Spleen (tissue), 11 donors: Measurements from ENCODE around the gene GOLGA6L1. TPM values are rescaled to one million over a fixed set of nuclear protein-coding genes. Genes with fewer than 3 reads are reported as not detected.

Experiments used
- DNase-seq: peaks from one replicate; pipeline ENCODE4 v3.0.0-alpha.2; 2020
- H3K27ac ChIP-seq, 8 donors: fragments of 200-600 bp; sonication (generic) in 7 of 8; 1 replicate in 4 of 8; 2 replicates in 4 of 8; pipeline versions ENCODE4 v1.5.0 to v1.8.0; 2016 to 2021; ENCODE audit warnings: inconsistent platforms in 4 of 8, mild to moderate bottlenecking in 4 of 8, moderate library complexity in 1 of 8
- H3K27me3 ChIP-seq, 7 donors: fragments of 200-600 bp; sonication (generic) in 6 of 7; replicated peaks in 1 of 7; 1 replicate in 4 of 7; 2 replicates in 3 of 7; pipeline versions ENCODE4 v1.5.0 to v1.8.0; 2016 to 2021; ENCODE audit warnings: inconsistent platforms in 3 of 7, mild to moderate bottlenecking in 1 of 7
- H3K36me3 ChIP-seq, 6 donors: fragments of 200-600 bp; sonication (generic) in 5 of 6; 1 replicate in 4 of 6; 2 replicates in 2 of 6; pipeline versions ENCODE4 v1.5.0 to v1.8.0; 2016 to 2021; ENCODE audit warnings: inconsistent platforms in 2 of 6
- H3K4me1 ChIP-seq, 6 donors: fragments of 200-600 bp; sonication (generic) in 5 of 6; 1 replicate in 3 of 6; 2 replicates in 3 of 6; pipeline versions ENCODE4 v1.5.0 to v1.8.0; 2016 to 2021; ENCODE audit warnings: inconsistent platforms in 3 of 6
- H3K4me3 ChIP-seq, 8 donors: fragments of 200-600 bp; sonication (generic) in 7 of 8; 1 replicate in 4 of 8; 2 replicates in 4 of 8; pipeline versions ENCODE4 v1.5.0 to v1.8.0; 2016 to 2021; ENCODE audit warnings: inconsistent platforms in 4 of 8, mild to moderate bottlenecking in 4 of 8, moderate library complexity in 2 of 8
- H3K9me3 ChIP-seq, 8 donors: fragments of 200-600 bp; sonication (generic) in 7 of 8; 1 replicate in 4 of 8; 2 replicates in 4 of 8; pipeline versions ENCODE4 v1.5.0 to v1.8.0; 2016 to 2021; ENCODE audit warnings: inconsistent platforms in 4 of 8
- POLR2A ChIP-seq, 3 donors: fragments of 450-650 bp; IDR thresholded peaks; one replicate each; pipeline ENCODE4 v1.5.1; 2017; ENCODE audit warnings: antibody characterized with exemption in 3 of 3, mild to moderate bottlenecking in 1 of 3
- POLR2AphosphoS5 ChIP-seq, 3 donors: sonication (generic); formaldehyde crosslinking; IDR thresholded peaks; one replicate each; pipeline ENCODE4 v1.5.1; 2017; ENCODE audit warnings: antibody characterized with exemption in 3 of 3
- WGBS, 5 donors: extraction: QIAGEN DNeasy Blood & Tissue Kit in 3 of 5; methylation state at CpG; one replicate each; pipeline versions ENCODE4 v1.1.5 to v1.1.7; 2013 to 2018; 5-methylcytosine and 5-hydroxymethylcytosine counted together
- intact Hi-C: fragments of 100-400 bp; cut with DNase I; formaldehyde crosslinking; loops from one replicate; pipeline ENCODE4 v1.15.0; 2023; ENCODE audit warnings: low total_unique reads
- polyA plus RNA-seq, 3 donors: library from polyadenylated mRNA; stranded (reverse); fragments of 200-250 nt; gene quantifications; one replicate each; pipeline ENCODE4 v1.2.1, GENCODE V29; 2013
- small RNA-seq, 4 donors: library from RNA; depleted of rRNA; stranded (forward); fragments of <200 nt; gene quantifications; one replicate each; pipeline ENCODE3, GENCODE V24; 2016
- total RNA-seq, 7 donors: library from RNA; depleted of rRNA in 3 of 7; stranded (reverse); fragments of >200 nt in 3 of 7; fragmentation: NEBNext Ultra II Directional in 4 of 7; extraction: Animal tissue kit (Norgen Biotek cat#: 25700) in 4 of 7; gene quantifications; one replicate each; pipeline versions ENCODE4 v1.1.0 to v1.2.1, GENCODE V29; 2016 to 2021
- TF ChIP-seq, protein P1 (sequence below), 11 experiments: fragments of 200-600 bp in 7 of 11; fragments of 450-650 bp in 4 of 11; sonication (generic) in 4 of 11; IDR thresholded peaks in 8 of 11; conservative IDR thresholded peaks in 3 of 11; 1 replicate in 7 of 11; 2 replicates in 4 of 11; pipeline versions ENCODE4 v1.4.0 to v1.8.0; 2016 to 2021; ENCODE audit warnings: antibody characterized with exemption in 11 of 11, inconsistent platforms in 4 of 11, mild to moderate bottlenecking in 1 of 11
- donor health status: healthy with polysubstance abuse.
- donor health status: DM: no; HTN: no; CAD: no; lungs with moderate emphysema.
- donor health status: DM: no; HTN: no; CAD: no.
- donor health status: Bipolar disorder and iron deficiency.
- donor health status: healthy.
- donor health status: DM: no; HTN: no; CAD: no.
- donor health status: DM: yes; HTN: yes; CAD: no.

The GOLGA6L1 gene
- total and polyA plus RNA-seq, 10 donors = 0.02 TPM; not detected in 9

DNA sequence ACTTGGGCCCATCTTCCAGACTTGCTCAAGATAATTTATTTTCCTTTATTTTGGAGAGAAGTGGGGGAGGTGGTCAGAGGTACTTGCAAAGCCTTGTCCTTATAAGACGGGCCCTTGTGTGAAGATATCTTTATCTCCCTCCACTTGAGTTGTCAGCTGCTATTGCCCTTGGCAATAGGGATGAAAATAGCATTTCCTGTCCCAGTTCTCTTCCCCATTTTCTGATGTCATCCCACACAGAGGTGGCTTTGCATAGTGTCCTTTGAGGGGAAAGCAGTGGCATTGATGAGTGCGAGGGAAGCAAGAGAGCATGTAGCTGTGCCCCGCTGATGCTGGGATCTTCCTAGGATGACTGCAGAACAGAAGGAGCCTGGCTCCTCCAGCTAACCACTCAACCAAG lies 55.4 kb downstream of the GOLGA6L1 start:
- Histone ChIP-seq H3K27me3 (no peaks in the 10 kb centered on the region), H3K4me3 (no peak overlapping the region), H3K4me1 (no peaks in the 10 kb centered on the region), H3K36me3 (no peaks in the 10 kb centered on the region), H3K9me3 (no peaks in the 10 kb centered on the region), H3K27ac (no peak overlapping the region)
- intact Hi-C loops = no loop called here
- no peak for TF ChIP-seq POLR2AphosphoS5 (IDR thresholded peaks at IDR 0.05)
- no peak for TF ChIP-seq POLR2A (IDR thresholded peaks at IDR 0.05)
- TF ChIP-seq, protein P1, sequence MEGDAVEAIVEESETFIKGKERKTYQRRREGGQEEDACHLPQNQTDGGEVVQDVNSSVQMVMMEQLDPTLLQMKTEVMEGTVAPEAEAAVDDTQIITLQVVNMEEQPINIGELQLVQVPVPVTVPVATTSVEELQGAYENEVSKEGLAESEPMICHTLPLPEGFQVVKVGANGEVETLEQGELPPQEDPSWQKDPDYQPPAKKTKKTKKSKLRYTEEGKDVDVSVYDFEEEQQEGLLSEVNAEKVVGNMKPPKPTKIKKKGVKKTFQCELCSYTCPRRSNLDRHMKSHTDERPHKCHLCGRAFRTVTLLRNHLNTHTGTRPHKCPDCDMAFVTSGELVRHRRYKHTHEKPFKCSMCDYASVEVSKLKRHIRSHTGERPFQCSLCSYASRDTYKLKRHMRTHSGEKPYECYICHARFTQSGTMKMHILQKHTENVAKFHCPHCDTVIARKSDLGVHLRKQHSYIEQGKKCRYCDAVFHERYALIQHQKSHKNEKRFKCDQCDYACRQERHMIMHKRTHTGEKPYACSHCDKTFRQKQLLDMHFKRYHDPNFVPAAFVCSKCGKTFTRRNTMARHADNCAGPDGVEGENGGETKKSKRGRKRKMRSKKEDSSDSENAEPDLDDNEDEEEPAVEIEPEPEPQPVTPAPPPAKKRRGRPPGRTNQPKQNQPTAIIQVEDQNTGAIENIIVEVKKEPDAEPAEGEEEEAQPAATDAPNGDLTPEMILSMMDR (IDR thresholded peaks at IDR 0.05 in 8 of 11, conservative IDR thresholded peaks at IDR 0.05 in 3 of 11) = no peak
- no peak for DNase-seq
- 66 to 75% (median 72%) methylated on average over 3 of the region's 3 CpGs for WGBS, 5 donors

DNA sequence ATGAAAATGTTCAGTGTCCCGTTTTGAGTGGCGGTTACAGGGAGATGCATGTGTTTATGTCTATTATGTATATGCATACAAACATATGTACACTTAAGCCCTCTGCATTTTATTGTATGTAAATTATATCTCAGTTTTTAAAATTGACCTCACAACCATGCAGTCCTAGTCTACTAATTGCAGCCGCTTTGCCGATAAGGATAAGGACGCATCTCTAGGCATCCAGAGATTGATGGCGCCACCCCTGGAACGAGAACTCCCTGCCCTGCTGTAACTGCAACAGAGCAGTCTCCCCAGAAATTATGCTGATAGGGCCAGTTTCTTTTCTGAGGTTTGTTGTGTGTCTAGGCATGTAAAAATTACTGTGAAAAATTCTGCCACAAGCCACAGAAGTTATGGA lies 56.9 kb downstream of the GOLGA6L1 start:
- H3K4me3 ChIP-seq = no peak overlapping the region
- no peaks in the 10 kb centered on the region for H3K36me3 ChIP-seq
- intact Hi-C loops = no loop called here
- no peaks in the 10 kb centered on the region for H3K9me3 ChIP-seq
- WGBS, 5 donors = 67 to 81% (median 69%) methylated on average over 7 of the region's 7 CpGs
- H3K27me3 ChIP-seq = no peaks in the 10 kb centered on the region
- no peak for DNase-seq
- H3K4me1 ChIP-seq = no peaks in the 10 kb centered on the region
- TF ChIP-seq POLR2A (IDR thresholded peaks at IDR 0.05) (no peak), POLR2AphosphoS5 (IDR thresholded peaks at IDR 0.05) (no peak)
- TF ChIP-seq, protein P1 (IDR thresholded peaks at IDR 0.05 in 8 of 11, conservative IDR thresholded peaks at IDR 0.05 in 3 of 11) = no peak
- no peak overlapping the region for H3K27ac ChIP-seq

Small RNAs within 50 kb of the gene (small RNA-seq; reads per million reads assigned to genes)
- gene RN7SL106P = 0 reads per million in 4 donors

Other genes with a start within 250 kb of the GOLGA6L1 start
- gene CYFIP1, start 156.5 kb downstream of the GOLGA6L1 start, total RNA-seq = 100 to 1,000 TPM in 3 of 7 donors, 10 to 100 TPM in 4; 75.2 to 139 (median 90.6) TPM
- 10 to 100 TPM; 11.5 to 30.3 (median 14.2) TPM for gene CYFIP1, start 156.5 kb downstream of the GOLGA6L1 start, polyA plus RNA-seq
- gene TUBGCP5, start 97.3 kb downstream of the GOLGA6L1 start, total RNA-seq = 10 to 100 TPM; 15.5 to 27.5 (median 19.5) TPM
- gene TUBGCP5, start 97.3 kb downstream of the GOLGA6L1 start, polyA plus RNA-seq = 1 to 10 TPM; 4.6 to 7.0 (median 6.9) TPM
- gene GOLGA6L26, start 197.4 kb upstream of the GOLGA6L1 start, total RNA-seq = not detected
- gene GOLGA6L26, start 197.4 kb upstream of the GOLGA6L1 start, polyA plus RNA-seq = not detected
- under 1 TPM; 0.09 to 0.70 (median 0.43) TPM for gene GOLGA8S, start 217.9 kb upstream of the GOLGA6L1 start, total RNA-seq
- under 1 TPM in 2 of 3 donors, not detected in 1; 0.07 to 0.13 TPM for gene GOLGA8S, start 217.9 kb upstream of the GOLGA6L1 start, polyA plus RNA-seq